Endothelial cell of umbilical vein (primary cell): Measurements from ENCODE around the gene OR5P2.

Experiments used
- FOS ChIP-seq: IDR thresholded peaks from 2 replicates; pipeline ENCODE4 v1.6.1; 2011; ENCODE audit warnings: mild to moderate bottlenecking, low read length, moderate library complexity, borderline replicate concordance; ENCODE audit not compliant: insufficient read depth
- MAX ChIP-seq: IDR thresholded peaks from 2 replicates; pipeline ENCODE4 v1.6.1; 2011; ENCODE audit not compliant: insufficient read depth, insufficient read length
- POLR2A ChIP-seq: IDR thresholded peaks from 2 replicates; pipeline ENCODE4 v1.6.1; 2012; ENCODE audit warnings: low read depth, mild to moderate bottlenecking, control low read depth, low read length
- TF ChIP-seq, protein P1 (sequence below), 2 donors: IDR thresholded peaks; 1 replicate in 1 of 2; 2 replicates in 1 of 2; pipeline ENCODE4 v1.5.1; 2011; ENCODE audit warnings: low read length in 2 of 2, mild to moderate bottlenecking in 2 of 2, moderate library complexity in 2 of 2, control low read depth in 1 of 2, inconsistent platforms in 1 of 2, low read depth in 1 of 2; ENCODE audit not compliant: insufficient read depth in 1 of 2; ENCODE audit errors: extremely low read depth in 1 of 2

DNA sequence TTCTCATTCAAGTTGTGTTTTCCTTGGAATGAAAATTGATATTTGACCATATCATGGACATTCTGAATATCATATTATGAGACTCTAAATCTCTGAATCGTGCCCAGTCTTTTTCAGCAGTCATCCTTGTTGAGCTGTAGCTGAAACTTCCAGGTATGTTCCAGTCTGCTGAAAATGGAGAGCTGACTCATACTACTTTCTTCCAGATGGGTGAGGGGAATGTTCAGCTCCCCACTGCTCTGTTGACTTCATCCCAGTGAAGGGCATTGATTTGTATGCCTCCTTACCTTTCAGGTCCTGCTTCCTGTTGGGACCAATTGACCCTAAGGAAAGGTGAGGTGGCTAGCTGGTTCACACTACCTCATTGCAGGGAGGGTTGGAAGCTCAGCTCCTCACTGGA is 3.5 kb downstream of the OR5P2 start:
- TF ChIP-seq, protein P1, sequence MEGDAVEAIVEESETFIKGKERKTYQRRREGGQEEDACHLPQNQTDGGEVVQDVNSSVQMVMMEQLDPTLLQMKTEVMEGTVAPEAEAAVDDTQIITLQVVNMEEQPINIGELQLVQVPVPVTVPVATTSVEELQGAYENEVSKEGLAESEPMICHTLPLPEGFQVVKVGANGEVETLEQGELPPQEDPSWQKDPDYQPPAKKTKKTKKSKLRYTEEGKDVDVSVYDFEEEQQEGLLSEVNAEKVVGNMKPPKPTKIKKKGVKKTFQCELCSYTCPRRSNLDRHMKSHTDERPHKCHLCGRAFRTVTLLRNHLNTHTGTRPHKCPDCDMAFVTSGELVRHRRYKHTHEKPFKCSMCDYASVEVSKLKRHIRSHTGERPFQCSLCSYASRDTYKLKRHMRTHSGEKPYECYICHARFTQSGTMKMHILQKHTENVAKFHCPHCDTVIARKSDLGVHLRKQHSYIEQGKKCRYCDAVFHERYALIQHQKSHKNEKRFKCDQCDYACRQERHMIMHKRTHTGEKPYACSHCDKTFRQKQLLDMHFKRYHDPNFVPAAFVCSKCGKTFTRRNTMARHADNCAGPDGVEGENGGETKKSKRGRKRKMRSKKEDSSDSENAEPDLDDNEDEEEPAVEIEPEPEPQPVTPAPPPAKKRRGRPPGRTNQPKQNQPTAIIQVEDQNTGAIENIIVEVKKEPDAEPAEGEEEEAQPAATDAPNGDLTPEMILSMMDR (IDR thresholded peaks at IDR 0.05; ENCODE audit: extremely low read depth in 1 of 2, insufficient read depth in 1 of 2, low read depth in 1 of 2, low read length in 2 of 2) = no peak
- no peak for TF ChIP-seq POLR2A
- TF ChIP-seq MAX = no peak
- no peak for TF ChIP-seq FOS
